Thymus (tissue), 14 donors: Measurements from ENCODE around the gene TMX4. TPM values are rescaled to one million over a fixed set of nuclear protein-coding genes. Genes with fewer than 3 reads are reported as not detected.

Experiments used
- DNase-seq, 9 donors: peaks; one replicate each; pipeline ENCODE4 v3.0.0-alpha.2; 2013; ENCODE audit warnings: low spot score in 9 of 9, low read depth in 6 of 9, missing footprints in 1 of 9
- H3K27ac ChIP-seq, 2 donors: one replicate each; pipeline ENCODE4 v1.5.1; 2013; ENCODE audit warnings: control low read depth in 1 of 2, low read depth in 1 of 2, low read length in 1 of 2, mild to moderate bottlenecking in 1 of 2, moderate library complexity in 1 of 2
- H3K27me3 ChIP-seq, 2 donors: one replicate each; pipeline ENCODE4 v1.5.1; 2013; ENCODE audit warnings: low read length in 1 of 2; ENCODE audit not compliant: control insufficient read depth in 2 of 2, insufficient read depth in 1 of 2
- H3K36me3 ChIP-seq, 2 donors: one replicate each; pipeline ENCODE4 v1.5.1; 2013; ENCODE audit warnings: low read length in 1 of 2, mild to moderate bottlenecking in 1 of 2, moderate library complexity in 1 of 2; ENCODE audit not compliant: control insufficient read depth in 2 of 2, insufficient read depth in 2 of 2
- H3K4me1 ChIP-seq, 2 donors: one replicate each; pipeline ENCODE4 v1.5.1; 2013; ENCODE audit warnings: low read length in 2 of 2; ENCODE audit not compliant: control insufficient read depth in 2 of 2, insufficient read depth in 2 of 2
- H3K4me3 ChIP-seq, 2 donors: one replicate each; pipeline ENCODE4 v1.5.1; 2013; ENCODE audit warnings: low read length in 2 of 2, control low read depth in 1 of 2, mild to moderate bottlenecking in 1 of 2
- H3K9me3 ChIP-seq, 2 donors: one replicate each; pipeline ENCODE4 v1.5.1; 2013; ENCODE audit warnings: low read length in 1 of 2, mild to moderate bottlenecking in 1 of 2; ENCODE audit not compliant: control insufficient read depth in 2 of 2, insufficient read depth in 1 of 2
- WGBS: extraction: QIAGEN DNeasy Blood & Tissue Kit; methylation state at CpG from one replicate; pipeline ENCODE4 v1.1.7; 2013; 5-methylcytosine and 5-hydroxymethylcytosine counted together
- long read RNA-seq, 10 donors: transcript quantifications; one replicate each; lab custom pipeline, GENCODE V29; 2026
- polyA plus RNA-seq: library from polyadenylated mRNA; stranded (reverse); fragments of 200-250 nt; gene quantifications from one replicate; pipeline ENCODE4 v1.2.3, GENCODE V29; 2013
- total RNA-seq: library from RNA; stranded (reverse); fragments of 120-200 nt; gene quantifications from one replicate; pipeline ENCODE4 v1.2.4, GENCODE V29; 2013
- donor health status: healthy.

The TMX4 gene
- total RNA-seq (12.8 TPM), polyA plus RNA-seq (10.5 TPM)
- long read RNA-seq, donor 1: 0 reads
- long read RNA-seq, donor 2, full-length matches to known transcripts: 16 of 21 reads
- long read RNA-seq, donor 2, partial matches to known transcripts: 5 of 21 reads
- long read RNA-seq, donor 2, other reads (novel, unspliced or antisense): 0 of 21 reads
- long read RNA-seq, donor 3, full-length matches to known transcripts: 7 of 7 reads
- long read RNA-seq, donor 3, partial matches to known transcripts: 0 of 7 reads
- long read RNA-seq, donor 3, other reads (novel, unspliced or antisense): 0 of 7 reads
- long read RNA-seq, donor 4, full-length matches to known transcripts: 1 of 1 reads
- long read RNA-seq, donor 4, partial matches to known transcripts: 0 of 1 reads
- long read RNA-seq, donor 4, other reads (novel, unspliced or antisense): 0 of 1 reads
- long read RNA-seq, donor 5, full-length matches to known transcripts: 5 of 5 reads
- long read RNA-seq, donor 5, partial matches to known transcripts: 0 of 5 reads
- long read RNA-seq, donor 5, other reads (novel, unspliced or antisense): 0 of 5 reads
- long read RNA-seq, donor 6, full-length matches to known transcripts: 7 of 7 reads
- long read RNA-seq, donor 6, partial matches to known transcripts: 0 of 7 reads
- long read RNA-seq, donor 6, other reads (novel, unspliced or antisense): 0 of 7 reads
- long read RNA-seq, donor 7, full-length matches to known transcripts: 4 of 4 reads
- long read RNA-seq, donor 7, partial matches to known transcripts: 0 of 4 reads
- long read RNA-seq, donor 7, other reads (novel, unspliced or antisense): 0 of 4 reads
- long read RNA-seq, donor 8, full-length matches to known transcripts: 3 of 3 reads
- long read RNA-seq, donor 8, partial matches to known transcripts: 0 of 3 reads
- long read RNA-seq, donor 8, other reads (novel, unspliced or antisense): 0 of 3 reads
- long read RNA-seq, donor 9, full-length matches to known transcripts: 5 of 10 reads
- long read RNA-seq, donor 9, partial matches to known transcripts: 5 of 10 reads
- long read RNA-seq, donor 9, other reads (novel, unspliced or antisense): 0 of 10 reads
- long read RNA-seq, donor 10, full-length matches to known transcripts: 9 of 9 reads
- long read RNA-seq, donor 10, partial matches to known transcripts: 0 of 9 reads
- long read RNA-seq, donor 10, other reads (novel, unspliced or antisense): 0 of 9 reads

- Histone ChIP-seq H3K9me3 (no peaks in the 10 kb centered on the region), H3K36me3 (no peaks in the 10 kb centered on the region), H3K27ac (peak within 1 kb of the TSS; percentile 80 to 89), H3K27me3 (no peaks in the 10 kb centered on the region), H3K4me1 (peaks cover 0 to 6% of the 10 kb centered on the region in 2 donors), H3K4me3 (peak within 1 kb of the TSS; percentile 72 to 75)
- DNase-seq: peak; percentile 38 to 86 (median 69)
- under 1% methylated on average over 83 of the region's 83 CpGs for WGBS
These were observed at the start of gene TMX4 for GRCh38 chr20:8019246-8019997. Gene TMX4 (minus strand): TSS chr20:8019761. CDS start chr20:8019613, 148 bp downstream.

- Histone ChIP-seq H3K27me3 (no peaks in the 10 kb centered on the region), H3K9me3 (no peaks in the 10 kb centered on the region), H3K4me3 (no peak overlapping the region), H3K27ac (no peak overlapping the region), H3K36me3 (no peaks in the 10 kb centered on the region), H3K4me1 (no peaks in the 10 kb centered on the region)
- WGBS: 96% methylated on average over 5 of the region's 5 CpGs
- DNase-seq: no peak
These were observed 47.5 kb upstream of the TMX4 start for GRCh38 chr20:8067082-8067481.

- Histone ChIP-seq H3K9me3 (no peaks in the 10 kb centered on the region), H3K4me3 (no peak overlapping the region), H3K4me1 (no peaks in the 10 kb centered on the region), H3K27ac (no peak overlapping the region), H3K36me3 (no peaks in the 10 kb centered on the region), H3K27me3 (no peaks in the 10 kb centered on the region)
- 98% methylated on average over 2 of the region's 2 CpGs for WGBS
- DNase-seq: no peak
These were observed 47.1 kb upstream of the TMX4 start for GRCh38 chr20:8066662-8067061.

- no peak for DNase-seq
- 95% methylated on average over 2 of the region's 2 CpGs for WGBS
- no peaks in the 10 kb centered on the region for H3K4me1 ChIP-seq
- H3K9me3 ChIP-seq: no peaks in the 10 kb centered on the region
- no peak overlapping the region for H3K27ac ChIP-seq
- no peaks in the 10 kb centered on the region for H3K36me3 ChIP-seq
- H3K27me3 ChIP-seq: no peaks in the 10 kb centered on the region
- no peak overlapping the region for H3K4me3 ChIP-seq
These were observed 46.1 kb upstream of the TMX4 start for GRCh38 chr20:8065691-8066090.

GRCh38 chr20:8062756-8063155 is 43.2 kb upstream of the TMX4 start:
- Histone ChIP-seq H3K36me3 (no peaks in the 10 kb centered on the region), H3K4me1 (no peaks in the 10 kb centered on the region), H3K27ac (no peak overlapping the region), H3K4me3 (no peak overlapping the region), H3K27me3 (no peaks in the 10 kb centered on the region), H3K9me3 (no peaks in the 10 kb centered on the region)
- WGBS: 96% methylated on average over 6 of the region's 6 CpGs
- no peak for DNase-seq

- Histone ChIP-seq H3K27me3 (no peaks in the 10 kb centered on the region), H3K4me1 (no peaks in the 10 kb centered on the region), H3K27ac (no peak overlapping the region), H3K9me3 (no peaks in the 10 kb centered on the region), H3K36me3 (no peaks in the 10 kb centered on the region), H3K4me3 (no peak overlapping the region)
- DNase-seq: no peak
- 87% methylated on average over 5 of the region's 5 CpGs for WGBS
These were observed 42.4 kb upstream of the TMX4 start for GRCh38 chr20:8061861-8062518.

GRCh38 chr20:8060977-8061376 is 41.4 kb upstream of the TMX4 start:
- Histone ChIP-seq H3K9me3 (no peaks in the 10 kb centered on the region), H3K4me3 (no peak overlapping the region)

GRCh38 chr20:8057871-8058270 is 38.3 kb upstream of the TMX4 start:
- Histone ChIP-seq H3K4me1 (no peaks in the 10 kb centered on the region), H3K36me3 (no peaks in the 10 kb centered on the region), H3K4me3 (no peak overlapping the region), H3K9me3 (no peaks in the 10 kb centered on the region), H3K27ac (no peak overlapping the region), H3K27me3 (no peaks in the 10 kb centered on the region)
- 34% methylated on average over 3 of the region's 3 CpGs for WGBS
- peak in 4 of 9 donors; percentile 14 to 46 (median 18) for DNase-seq

More at GRCh38 chr20:8060977-8061376, 41.4 kb upstream of the TMX4 start:
- Histone ChIP-seq H3K4me1 (no peaks in the 10 kb centered on the region), H3K36me3 (no peaks in the 10 kb centered on the region), H3K27me3 (no peaks in the 10 kb centered on the region), H3K27ac (no peak overlapping the region)
- no peak for DNase-seq
